NOMO-1 treated with DMSO at 0.1 percent for 48 hours (cell line): ENCODE measurements around the gene PLCB3.

Experiments
- DNase-seq: peaks from one replicate; lab custom pipeline; 2025; ENCODE audit not compliant: unreplicated experiment; lab: John Stamatoyannopoulos, UW

The PLCB3 gene

GRCh38 chr11:64285885-64286800, 34.8 kb downstream of the PLCB3 start:
- DNase-seq = no peak

GRCh38 chr11:64286801-64287159, 35.5 kb downstream of the PLCB3 start:
- DNase-seq = no peak

- no peak for DNase-seq
These were observed 36.5 kb downstream of the PLCB3 start for GRCh38 chr11:64287676-64288352.

GRCh38 chr11:64288353-64288750, 37.0 kb downstream of the PLCB3 start:
- DNase-seq = no peak

- DNase-seq = no peak
These were observed 37.8 kb downstream of the PLCB3 start for GRCh38 chr11:64289002-64289564.

GRCh38 chr11:64290352-64291261, 39.3 kb downstream of the PLCB3 start:
- no peak for DNase-seq

GRCh38 chr11:64291262-64291751, 40.0 kb downstream of the PLCB3 start, which contains the start of gene KCNK4:
Gene KCNK4 (plus strand): TSS chr11:64291302. CDS start chr11:64293019, 1,717 bp downstream.
- no peak for DNase-seq

- DNase-seq = no peak
These were observed 40.6 kb downstream of the PLCB3 start for GRCh38 chr11:64291752-64292459.

GRCh38 chr11:64292460-64293254, 41.3 kb downstream of the PLCB3 start:
- DNase-seq = no peak

- no peak for DNase-seq
These were observed 43.4 kb downstream of the PLCB3 start for GRCh38 chr11:64294774-64295173.

GRCh38 chr11:64295760-64296159, 44.4 kb downstream of the PLCB3 start:
- no peak for DNase-seq

GRCh38 chr11:64296236-64296635, 44.9 kb downstream of the PLCB3 start:
- DNase-seq = no peak

- no peak for DNase-seq
These were observed 45.7 kb downstream of the PLCB3 start for GRCh38 chr11:64296830-64297698.

- no peak for DNase-seq
These were observed 46.5 kb downstream of the PLCB3 start for GRCh38 chr11:64297699-64298358.

GRCh38 chr11:64298966-64299846, 47.9 kb downstream of the PLCB3 start:
- DNase-seq = no peak

GRCh38 chr11:64299847-64300648, 48.7 kb downstream of the PLCB3 start, which contains the start of gene CATSPERZ:
Gene CATSPERZ (plus strand): TSS chr11:64300358. CDS start chr11:64300411, 53 bp downstream.
- no peak for DNase-seq
